ENCODE data around the gene ASTN1. TPM values are rescaled to one million over a fixed set of nuclear protein-coding genes. Genes with fewer than 3 reads are reported as not detected.
A peak's percentile ranks its signal among the peaks of the same experiment; 100 is the strongest.

ASTN1 gene
- total RNA-seq, result 1 to 10 TPM; 1.2 to 2.2 (median 1.6) TPM

DNA sequence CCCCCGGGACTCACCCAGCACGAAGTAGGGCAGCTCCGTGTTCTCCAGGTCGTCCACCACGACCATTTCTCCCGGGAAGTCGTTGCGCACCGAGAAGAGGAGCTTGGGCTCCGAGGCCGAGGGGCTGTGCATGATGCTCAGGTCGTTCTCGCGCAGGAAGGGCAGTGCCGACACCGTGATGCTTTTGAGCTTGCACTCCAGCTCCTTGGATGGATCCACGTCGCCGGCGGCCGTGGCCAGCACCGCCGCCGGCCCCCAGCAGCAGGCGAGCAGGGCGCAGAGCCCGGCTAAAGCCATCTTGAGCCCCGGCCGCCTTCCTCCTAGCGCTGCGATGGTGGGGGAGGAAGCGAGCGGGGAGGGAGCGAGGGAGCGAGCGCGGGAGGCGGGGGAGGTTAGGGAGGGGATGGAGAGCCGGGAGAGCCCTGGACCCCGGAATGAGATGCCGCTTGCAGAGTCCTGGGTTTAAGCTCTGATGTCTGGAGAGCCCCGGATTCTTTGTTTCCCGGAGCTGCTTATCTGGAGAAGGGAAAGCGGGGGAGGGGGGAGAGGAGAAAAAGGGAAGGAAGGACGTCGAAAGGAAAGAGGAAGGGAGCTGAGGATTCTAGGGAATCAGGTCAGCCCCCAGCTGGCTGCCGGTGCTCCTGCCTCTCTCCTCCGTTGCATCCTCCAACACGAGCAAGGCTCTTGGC, at the start of gene ASTN1:
ASTN1 (minus strand) TSS at position 333 of the 689 bp plus-strand sequence; CDS start at position 297, 36 bp downstream.
- no peak for DNase-seq (ENCODE audit: extremely low spot score)
- peaks cover 0 to 57% (median 11%) of the 10 kb centered on the region in 4 donors for H3K27me3 ChIP-seq
- WGBS, result 1% methylated on average over 37 of the region's 49 CpGs

DNA sequence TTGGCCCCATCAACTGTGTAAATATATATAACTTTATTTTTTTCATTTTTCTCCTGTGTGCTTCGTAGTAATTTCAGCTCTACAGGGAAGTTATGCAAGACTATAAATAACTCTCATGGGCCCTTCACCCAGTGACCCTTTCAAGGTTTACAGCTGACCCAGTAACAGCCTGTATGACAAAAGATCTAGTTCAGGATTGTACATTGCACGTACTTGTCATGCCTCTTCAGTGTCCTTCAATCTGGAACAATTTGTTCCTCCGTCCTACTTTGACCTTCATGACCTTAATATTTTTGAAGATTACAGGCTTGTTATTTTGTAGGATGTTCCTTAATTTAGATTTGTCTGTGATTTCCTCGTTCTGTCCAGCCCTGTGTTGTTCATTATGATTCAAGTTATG, 46.7 kb upstream of the ASTN1 start:
- H3K4me1 ChIP-seq, result peaks cover 19 to 47% (median 30%) of the 10 kb centered on the region in 4 donors
- no peaks in the 10 kb centered on the region for H3K36me3 ChIP-seq
- H3K4me3 ChIP-seq, result no peak overlapping the region
- intact Hi-C loops (cut with DNase I), result no loop called here
- H3K27me3 ChIP-seq, result no peaks in the 10 kb centered on the region
- 58% methylated on average over 4 of the region's 4 CpGs for WGBS
- no peak overlapping the region for H3K27ac ChIP-seq (replicated peaks in 1 of 4)
- peak in 1 of 2 donors; percentile 47 for TF ChIP-seq POLR2AphosphoS5 (IDR thresholded peaks at IDR 0.05)
- TF ChIP-seq EP300 (IDR thresholded peaks at IDR 0.05), result no peak
- peaks cover 0 to 4% (median 1%) of the 10 kb centered on the region in 4 donors for H3K9me3 ChIP-seq
- DNase-seq (ENCODE audit: extremely low spot score), result no peak

More for the DNA sequence above, at the start of gene ASTN1:
- Histone ChIP-seq H3K4me3 (peak within 1 kb of the TSS; percentile 47 to 57 (median 49)), H3K27ac (replicated peaks in 1 of 4) (no peak within 1 kb of the TSS), H3K36me3 (no peaks in the 10 kb centered on the region), H3K9me3 (no peaks in the 10 kb centered on the region), H3K4me1 (peaks cover 11 to 14% (median 13%) of the 10 kb centered on the region in 4 donors)
- TF ChIP-seq EP300 (IDR thresholded peaks at IDR 0.05), result no peak
- intact Hi-C loops (cut with DNase I), result no loop called here

DNA sequence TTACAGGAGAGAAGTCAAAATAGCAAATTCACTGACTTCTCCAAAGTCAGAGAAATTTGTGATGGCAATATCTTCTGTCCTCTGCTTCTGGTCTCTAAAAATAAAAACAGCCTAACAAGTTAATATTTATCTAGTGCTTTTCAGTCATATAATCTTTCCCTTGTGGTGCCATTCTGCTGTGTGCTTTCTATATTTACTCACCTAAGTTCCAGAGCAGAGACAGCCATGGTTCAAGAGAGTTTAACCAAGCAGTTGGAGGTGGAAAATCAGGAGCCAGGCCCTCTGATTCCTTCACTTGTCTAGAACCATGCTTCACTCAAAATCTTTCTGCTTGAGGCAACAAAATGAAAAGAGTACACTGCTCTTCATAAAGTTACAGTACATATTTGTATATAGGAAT, 45.6 kb upstream of the ASTN1 start:
- Histone ChIP-seq H3K4me3 (no peak overlapping the region), H3K9me3 (no peaks in the 10 kb centered on the region), H3K27ac (replicated peaks in 1 of 4) (peak overlapping the region; percentile 5 to 53 (median 28)), H3K36me3 (no peaks in the 10 kb centered on the region), H3K27me3 (no peaks in the 10 kb centered on the region), H3K4me1 (peaks cover 19 to 47% (median 30%) of the 10 kb centered on the region in 4 donors)
- DNase-seq (ENCODE audit: extremely low spot score), result no peak
- TF ChIP-seq, protein P1, sequence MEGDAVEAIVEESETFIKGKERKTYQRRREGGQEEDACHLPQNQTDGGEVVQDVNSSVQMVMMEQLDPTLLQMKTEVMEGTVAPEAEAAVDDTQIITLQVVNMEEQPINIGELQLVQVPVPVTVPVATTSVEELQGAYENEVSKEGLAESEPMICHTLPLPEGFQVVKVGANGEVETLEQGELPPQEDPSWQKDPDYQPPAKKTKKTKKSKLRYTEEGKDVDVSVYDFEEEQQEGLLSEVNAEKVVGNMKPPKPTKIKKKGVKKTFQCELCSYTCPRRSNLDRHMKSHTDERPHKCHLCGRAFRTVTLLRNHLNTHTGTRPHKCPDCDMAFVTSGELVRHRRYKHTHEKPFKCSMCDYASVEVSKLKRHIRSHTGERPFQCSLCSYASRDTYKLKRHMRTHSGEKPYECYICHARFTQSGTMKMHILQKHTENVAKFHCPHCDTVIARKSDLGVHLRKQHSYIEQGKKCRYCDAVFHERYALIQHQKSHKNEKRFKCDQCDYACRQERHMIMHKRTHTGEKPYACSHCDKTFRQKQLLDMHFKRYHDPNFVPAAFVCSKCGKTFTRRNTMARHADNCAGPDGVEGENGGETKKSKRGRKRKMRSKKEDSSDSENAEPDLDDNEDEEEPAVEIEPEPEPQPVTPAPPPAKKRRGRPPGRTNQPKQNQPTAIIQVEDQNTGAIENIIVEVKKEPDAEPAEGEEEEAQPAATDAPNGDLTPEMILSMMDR (IDR thresholded peaks at IDR 0.05), result no peak
- TF ChIP-seq POLR2A (IDR thresholded peaks at IDR 0.05; ENCODE audit: low read depth) (no peak), EP300 (IDR thresholded peaks at IDR 0.05) (no peak), POLR2AphosphoS5 (IDR thresholded peaks at IDR 0.05) (no peak)
- intact Hi-C loops (cut with DNase I), result no loop called here

DNA sequence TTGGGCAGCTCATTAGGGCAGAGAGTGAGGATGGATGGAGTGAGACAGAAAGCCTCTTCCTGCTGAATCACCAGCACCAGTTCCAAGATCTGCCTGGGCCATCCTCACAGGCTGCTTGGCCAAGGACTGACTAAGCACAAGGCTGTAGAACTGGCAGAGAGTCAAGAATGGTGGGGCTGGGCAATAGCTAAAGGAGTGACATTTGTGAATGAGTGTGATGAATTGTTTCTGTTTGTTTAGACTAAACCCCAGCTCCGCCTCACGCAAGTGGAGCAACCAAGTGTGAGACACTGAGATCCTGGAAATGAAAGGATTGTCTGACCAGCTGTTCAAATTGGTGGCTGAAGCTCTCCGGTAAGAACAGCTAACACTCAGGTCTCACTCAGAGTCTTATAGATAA, 44.8 kb upstream of the ASTN1 start:
- peak; percentile 94 for DNase-seq (ENCODE audit: extremely low spot score)
- H3K4me3 ChIP-seq, result no peak overlapping the region
- H3K9me3 ChIP-seq, result no peaks in the 10 kb centered on the region
- 21% methylated on average over 3 of the region's 3 CpGs for WGBS
- H3K4me1 ChIP-seq, result peaks cover 19 to 47% (median 30%) of the 10 kb centered on the region in 4 donors
- H3K27me3 ChIP-seq, result no peaks in the 10 kb centered on the region
- TF ChIP-seq POLR2AphosphoS5 (IDR thresholded peaks at IDR 0.05), result peak; percentile 89 to 91
- TF ChIP-seq, protein P1 (IDR thresholded peaks at IDR 0.05), result no peak
- no peaks in the 10 kb centered on the region for H3K36me3 ChIP-seq
- intact Hi-C loops (cut with DNase I), result no loop called here
- peak overlapping the region; percentile 5 to 53 (median 34) for H3K27ac ChIP-seq (replicated peaks in 1 of 4)

DNA sequence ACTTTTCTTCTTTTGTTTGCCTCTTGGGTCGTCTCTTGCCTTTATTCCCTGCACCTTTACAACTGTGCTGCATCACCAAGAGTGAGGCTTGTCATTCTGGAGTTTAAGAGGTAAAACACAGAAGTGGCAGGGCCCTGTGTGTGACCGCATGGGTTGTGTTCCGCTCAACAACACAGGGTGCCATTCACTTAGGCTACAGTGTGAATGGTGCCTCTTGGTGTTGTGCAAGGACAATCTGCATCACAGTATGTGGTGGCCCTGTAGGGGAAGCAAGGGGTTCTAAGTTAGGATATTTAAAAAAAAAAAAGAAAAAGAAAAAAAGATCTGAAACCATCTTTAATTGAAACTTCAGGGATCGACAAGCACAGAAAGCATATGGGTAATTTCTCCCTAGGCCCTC, 44.4 kb upstream of the ASTN1 start:
- Histone ChIP-seq H3K27me3 (no peaks in the 10 kb centered on the region), H3K4me3 (no peak overlapping the region), H3K4me1 (peaks cover 19 to 47% (median 30%) of the 10 kb centered on the region in 4 donors), H3K36me3 (no peaks in the 10 kb centered on the region), H3K9me3 (no peaks in the 10 kb centered on the region), H3K27ac (replicated peaks in 1 of 4) (peak overlapping the region in 3 of 4 donors; percentile 25 to 50 (median 32))
- TF ChIP-seq, protein P1 (IDR thresholded peaks at IDR 0.05), result no peak
- TF ChIP-seq POLR2AphosphoS5 (IDR thresholded peaks at IDR 0.05) (no peak), EP300 (IDR thresholded peaks at IDR 0.05) (no peak), POLR2A (IDR thresholded peaks at IDR 0.05; ENCODE audit: low read depth) (no peak)
- WGBS, result 69% methylated on average over 4 of the region's 4 CpGs
- intact Hi-C loops (cut with DNase I), result no loop called here
- no peak for DNase-seq (ENCODE audit: extremely low spot score)
